ENCODE measurements around the gene ADORA1.

The ADORA1 gene

GRCh38 chr1:203135636-203136305 lies 8.2 kb downstream of the ADORA1 start:
- no peak overlapping the region for H3K27ac ChIP-seq
- H3K4me3 ChIP-seq, result no peak overlapping the region

GRCh38 chr1:203136409-203137042 lies 9.0 kb downstream of the ADORA1 start:
- Histone ChIP-seq H3K27ac (no peak overlapping the region), H3K4me3 (no peak overlapping the region)

GRCh38 chr1:203137324-203137723 lies 9.8 kb downstream of the ADORA1 start:
- Histone ChIP-seq H3K4me3 (no peak overlapping the region), H3K27ac (no peak overlapping the region)

- no peak overlapping the region for H3K4me3 ChIP-seq
- H3K27ac ChIP-seq, result no peak overlapping the region
Measured at GRCh38 chr1:203138066-203138465, 10.5 kb downstream of the ADORA1 start.

- H3K27ac ChIP-seq, result no peak overlapping the region
- no peak overlapping the region for H3K4me3 ChIP-seq
Measured at GRCh38 chr1:203139976-203140475, 12.5 kb downstream of the ADORA1 start.

GRCh38 chr1:203140743-203141520 lies 13.4 kb downstream of the ADORA1 start:
- H3K4me3 ChIP-seq, result no peak overlapping the region
- H3K27ac ChIP-seq, result no peak overlapping the region

- no peak overlapping the region for H3K27ac ChIP-seq
- H3K4me3 ChIP-seq, result no peak overlapping the region
Measured at GRCh38 chr1:203142124-203142523, 14.6 kb downstream of the ADORA1 start.

- no peak overlapping the region for H3K4me3 ChIP-seq
- no peak overlapping the region for H3K27ac ChIP-seq
Measured at GRCh38 chr1:203142684-203143408, 15.3 kb downstream of the ADORA1 start.

GRCh38 chr1:203143641-203144040 lies 16.1 kb downstream of the ADORA1 start:
- H3K27ac ChIP-seq, result no peak overlapping the region

GRCh38 chr1:203144661-203145060 lies 17.1 kb downstream of the ADORA1 start:
- Histone ChIP-seq H3K27ac (no peak overlapping the region), H3K4me3 (no peak overlapping the region)

More at GRCh38 chr1:203143641-203144040, 16.1 kb downstream of the ADORA1 start:
- H3K4me3 ChIP-seq, result no peak overlapping the region

- peak overlapping the region in 1 of 21 experiments; percentile 10 for H3K27ac ChIP-seq
Measured at GRCh38 chr1:203145321-203146041, 18.0 kb downstream of the ADORA1 start.

GRCh38 chr1:203146042-203146369 lies 18.5 kb downstream of the ADORA1 start:
- Histone ChIP-seq H3K27ac (no peak overlapping the region), H3K4me3 (no peak overlapping the region)

More at GRCh38 chr1:203145321-203146041, 18.0 kb downstream of the ADORA1 start:
- no peak overlapping the region for H3K4me3 ChIP-seq

GRCh38 chr1:203146537-203146936 lies 19.0 kb downstream of the ADORA1 start:
- Histone ChIP-seq H3K4me3 (no peak overlapping the region), H3K27ac (no peak overlapping the region)

GRCh38 chr1:203147376-203147775 lies 19.9 kb downstream of the ADORA1 start:
- Histone ChIP-seq H3K27ac (no peak overlapping the region), H3K4me3 (no peak overlapping the region)

- Histone ChIP-seq H3K27ac (no peak overlapping the region), H3K4me3 (no peak overlapping the region)
Measured at GRCh38 chr1:203148127-203148526, 20.6 kb downstream of the ADORA1 start.

GRCh38 chr1:203148579-203148978 lies 21.1 kb downstream of the ADORA1 start:
- Histone ChIP-seq H3K4me3 (no peak overlapping the region), H3K27ac (no peak overlapping the region)

- no peak overlapping the region for H3K4me3 ChIP-seq
- no peak overlapping the region for H3K27ac ChIP-seq
Measured at GRCh38 chr1:203149188-203149840, 21.8 kb downstream of the ADORA1 start.

- Histone ChIP-seq H3K4me3 (no peak overlapping the region), H3K27ac (no peak overlapping the region)
Measured at GRCh38 chr1:203150511-203151297, 23.2 kb downstream of the ADORA1 start.
